Globus pallidus (tissue), 1 donor: ENCODE data around the gene PIM1.

Experiments
- DNase-seq: peaks from one replicate; pipeline ENCODE4 v3.0.0-alpha.2; 2015; ENCODE audit warnings: low spot score

PIM1 gene

GRCh38 chr6:37222125-37222967, 52.4 kb downstream of the PIM1 start:
- DNase-seq, result peak; percentile 37

- DNase-seq, result no peak
Observed at GRCh38 chr6:37222992-37223391, 53.0 kb downstream of the PIM1 start.
